PC-3 (cell line): ENCODE data around the gene HAGH. TPM values are rescaled to one million over a fixed set of nuclear protein-coding genes. Genes with fewer than 3 reads are reported as not detected.

Source experiments
- ATAC-seq: fragments of 200-7000 bp; cut with Tn5 transposase; 2 replicates; pipeline ENCODE4 v1.9.1; 2020; ENCODE audit warnings: mild to moderate bottlenecking, moderate library complexity
- BruUV-seq: library from RNA; stranded (reverse); fragments of 400-500 nt; replicated peaks from 2 replicates; lab custom pipeline; 2021; lab: Mats Ljungman, UMichigan
- CTCF ChIA-PET: fragments of 300-600 bp; sonication (Branson Sonifier 250); formaldehyde crosslinking; loops from one replicate; lab custom pipeline; 2022; ENCODE audit warnings: antibody characterized with exemption; lab: Charles Lee
- POLR2A ChIA-PET: fragments of 300-600 bp; sonication (Branson Sonifier 250); formaldehyde crosslinking; loops from one replicate; lab custom pipeline; 2022; ENCODE audit warnings: antibody characterized with exemption; ENCODE audit not compliant: unreplicated experiment; lab: Charles Lee
- DNase-seq: peaks from one replicate; pipeline ENCODE4 v3.0.0-alpha.2; 2015
- H2AFZ ChIP-seq: fragments of 300-600 bp; sonication (generic); 2 replicates; pipeline ENCODE4 v1.6.0; 2016; ENCODE audit warnings: antibody characterized with exemption, low read length
- H3F3A ChIP-seq: fragments of 300-600 bp; sonication (generic); one replicate; pipeline ENCODE4 v1.6.0; 2017; ENCODE audit warnings: antibody characterized with exemption, low read length, control low read depth, mild to moderate bottlenecking; ENCODE audit not compliant: unreplicated experiment
- H3K27ac ChIP-seq: fragments of 300-600 bp; sonication (generic); 2 replicates; pipeline ENCODE4 v1.5.1; 2016; ENCODE audit warnings: mild to moderate bottlenecking, low read length
- H3K27me3 ChIP-seq: fragments of 300-600 bp; sonication (generic); 2 replicates; pipeline ENCODE4 v1.6.1; 2016; ENCODE audit warnings: low read length, mixed read lengths
- H3K36me3 ChIP-seq: fragments of 300-600 bp; sonication (generic); 2 replicates; pipeline ENCODE4 v1.6.1; 2016; ENCODE audit warnings: low read depth, mixed run types, low read length, mixed read lengths
- H3K4me1 ChIP-seq: fragments of 300-600 bp; sonication (generic); 2 replicates; pipeline ENCODE4 v1.5.1; 2016; ENCODE audit warnings: low read length; ENCODE audit not compliant: insufficient read depth
- H3K4me2 ChIP-seq: fragments of 300-600 bp; sonication (generic); 2 replicates; pipeline ENCODE4 v1.6.0; 2016; ENCODE audit warnings: low read length
- H3K4me3 ChIP-seq: fragments of 300-600 bp; sonication (generic); 2 replicates; pipeline ENCODE4 v1.5.1; 2016; ENCODE audit warnings: mild to moderate bottlenecking, low read length, mixed read lengths
- H3K79me2 ChIP-seq: fragments of 300-600 bp; sonication (generic); 2 replicates; pipeline ENCODE4 v1.6.1; 2017; ENCODE audit warnings: low read length, mixed read lengths
- H3K9ac ChIP-seq: fragments of 300-600 bp; sonication (generic); 2 replicates; pipeline ENCODE4 v1.6.0; 2016; ENCODE audit warnings: mild to moderate bottlenecking, low read length
- H3K9me2 ChIP-seq: fragments of 300-600 bp; sonication (generic); replicated peaks from 2 replicates; pipeline ENCODE4 v1.6.1; 2016; ENCODE audit warnings: mixed run types, low read length, mixed read lengths
- H3K9me3 ChIP-seq: fragments of 300-600 bp; sonication (generic); 2 replicates; pipeline ENCODE4 v1.6.1; 2016; ENCODE audit warnings: low read length, mixed read lengths
- H4K20me1 ChIP-seq: fragments of 300-600 bp; sonication (generic); 2 replicates; pipeline ENCODE4 v1.6.1; 2016; ENCODE audit warnings: low read length, mixed read lengths
- CTCF ChIP-seq: fragments of 300-600 bp; sonication (generic); conservative IDR thresholded peaks from 2 replicates; pipeline ENCODE4 v1.5.1; 2017; ENCODE audit warnings: antibody characterized with exemption, low read depth, mild to moderate bottlenecking, low read length
- EZH2 ChIP-seq: fragments of 300-600 bp; sonication (generic); IDR thresholded peaks from one replicate; pipeline ENCODE4 v1.6.1; 2017; ENCODE audit warnings: antibody characterized with exemption, mild to moderate bottlenecking, low read length; ENCODE audit not compliant: unreplicated experiment
- EZH2phosphoT487 ChIP-seq: fragments of 300-600 bp; sonication (generic); IDR thresholded peaks from 2 replicates; pipeline ENCODE4 v1.6.1; 2018; ENCODE audit warnings: mild to moderate bottlenecking, antibody characterized with exemption, low read length, borderline replicate concordance
- intact Hi-C: fragments of 100-400 bp; cut with micrococcal nuclease; formaldehyde crosslinking; loops from 2 replicates; pipeline ENCODE4 v1.9.0; 2023
- total RNA-seq: library from RNA; depleted of rRNA; stranded (reverse); fragments of >200 nt; gene quantifications from 2 replicates; pipeline ENCODE4 v1.2.3, GENCODE V29; 2014

The HAGH gene
- total RNA-seq, 1 experiment from 2014 or later: 99.5 TPM

GRCh38 chr16:1763521-1764511 is 62.8 kb downstream of the HAGH start:
- no peak overlapping the region for H3K4me3 ChIP-seq
- H3K36me3 ChIP-seq: no peaks in the 10 kb centered on the region
- no peaks in the 10 kb centered on the region for H3F3A ChIP-seq
- no peak overlapping the region for H3K27ac ChIP-seq
- no peaks in the 10 kb centered on the region for H3K4me1 ChIP-seq
- no TSS peak for BruUV-seq
- H3K9me3 ChIP-seq: no peaks in the 10 kb centered on the region
- no peaks in the 10 kb centered on the region for H4K20me1 ChIP-seq
- H3K9ac ChIP-seq: no peak overlapping the region
- DNase-seq (no peak), ATAC-seq (no peak)
- ChIA-PET POLR2A (no interaction called here), CTCF (no interaction called here)
- H3K27me3 ChIP-seq: no peaks in the 10 kb centered on the region
- no peak overlapping the region for H2AFZ ChIP-seq
- no peaks in the 10 kb centered on the region for H3K79me2 ChIP-seq
- TF ChIP-seq EZH2phosphoT487: no peak
- TF ChIP-seq CTCF: peak; percentile 38
- no peak overlapping the region for H3K4me2 ChIP-seq
- intact Hi-C loops: no loop called here
- no peaks in the 10 kb centered on the region for H3K9me2 ChIP-seq

GRCh38 chr16:1762879-1763520 is 63.6 kb downstream of the HAGH start:
- no peak overlapping the region for H3K4me3 ChIP-seq
- H2AFZ ChIP-seq: no peak overlapping the region
- no peaks in the 10 kb centered on the region for H3K9me3 ChIP-seq
- H3K36me3 ChIP-seq: no peaks in the 10 kb centered on the region
- no peaks in the 10 kb centered on the region for H3K79me2 ChIP-seq
- H3K4me1 ChIP-seq: no peaks in the 10 kb centered on the region
- H3K27me3 ChIP-seq: no peaks in the 10 kb centered on the region
- BruUV-seq: no TSS peak
- ChIA-PET CTCF (no interaction called here), POLR2A (no interaction called here)
- no peak overlapping the region for H3K9ac ChIP-seq
- H4K20me1 ChIP-seq: no peaks in the 10 kb centered on the region
- ATAC-seq (no peak), DNase-seq (no peak)
- no peak overlapping the region for H3K27ac ChIP-seq
- intact Hi-C loops: no loop called here
- H3K9me2 ChIP-seq: no peaks in the 10 kb centered on the region
- TF ChIP-seq CTCF: no peak
- TF ChIP-seq EZH2phosphoT487: no peak
- no peak for TF ChIP-seq EZH2
- no peaks in the 10 kb centered on the region for H3F3A ChIP-seq
- H3K4me2 ChIP-seq: no peak overlapping the region
